ENCODE results near the gene CARD19. TPM values are rescaled to one million over a fixed set of nuclear protein-coding genes. Genes with fewer than 3 reads are reported as not detected.

The CARD19 gene
- total and polyA plus RNA-seq, 4 donors = 28.6 to 75.3 (median 53.4) TPM

GRCh38 chr9:93117924-93118862 lies 22.2 kb downstream of the CARD19 start:
- no peaks in the 10 kb centered on the region for H3K27me3 ChIP-seq (ENCODE audit: control insufficient read depth, insufficient read depth, low read length)
- H3K27ac ChIP-seq (ENCODE audit: low read depth, low read length) = no peak overlapping the region
- 98% methylated on average over 11 of the region's 12 CpGs for WGBS (ENCODE audit: insufficient coverage)
- DNase-seq (ENCODE audit: low read depth in 4 of 6, low spot score in 6 of 6) = no peak
- H3K4me3 ChIP-seq (ENCODE audit: low read depth, low read length) = no peak overlapping the region
- H3K36me3 ChIP-seq (ENCODE audit: control insufficient read depth, insufficient read depth, low read length) = peaks cover 58% of the 10 kb centered on the region
- no peaks in the 10 kb centered on the region for H3K9me3 ChIP-seq (ENCODE audit: control insufficient read depth, insufficient read depth, low read length)
- peaks cover 24% of the 10 kb centered on the region for H3K4me1 ChIP-seq (ENCODE audit: control insufficient read depth, insufficient read depth, low read length)

DNA sequence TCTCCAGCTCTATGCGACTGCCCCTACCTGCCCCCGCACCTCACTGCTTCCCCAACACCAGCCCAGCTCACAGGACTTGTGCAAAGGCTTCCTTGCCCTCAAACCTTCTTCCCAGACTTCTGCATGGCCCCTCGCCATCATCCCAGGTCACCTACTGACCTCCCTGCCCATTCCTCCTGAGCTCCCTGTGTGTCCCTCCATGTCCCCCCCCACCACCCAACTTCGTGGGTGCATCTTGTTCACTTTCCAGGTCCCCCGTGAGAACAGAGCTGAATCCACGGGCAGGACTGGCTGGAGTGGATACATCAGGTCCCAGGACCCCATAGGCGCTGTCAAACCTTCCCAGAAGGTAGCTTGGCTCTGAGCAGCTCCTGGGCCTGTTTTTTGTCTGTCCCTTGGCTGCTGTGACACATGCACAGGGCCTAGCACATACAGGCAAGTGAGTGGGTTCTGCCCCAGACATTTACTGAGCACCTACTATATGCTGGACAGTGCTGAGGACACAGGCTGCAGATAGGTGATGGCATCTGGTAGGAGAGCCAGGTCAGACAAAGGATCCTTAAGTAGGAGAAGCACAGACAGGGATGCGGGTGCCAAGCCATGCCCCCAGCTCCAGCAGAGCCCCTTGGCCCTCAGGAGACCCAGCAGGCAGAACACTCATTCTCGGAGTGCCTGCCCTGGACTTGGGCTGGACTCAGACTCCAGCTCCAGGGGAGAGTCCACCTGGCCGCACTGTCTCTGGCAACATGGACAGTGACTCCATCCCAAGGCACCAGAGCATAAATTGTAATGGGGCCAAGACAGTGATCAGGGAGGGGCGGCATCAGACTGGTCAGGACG lies 23.1 kb downstream of the CARD19 start:
- peaks cover 58% of the 10 kb centered on the region for H3K36me3 ChIP-seq (ENCODE audit: control insufficient read depth, insufficient read depth, low read length)
- peaks cover 24% of the 10 kb centered on the region for H3K4me1 ChIP-seq (ENCODE audit: control insufficient read depth, insufficient read depth, low read length)
- H3K9me3 ChIP-seq (ENCODE audit: control insufficient read depth, insufficient read depth, low read length) = no peaks in the 10 kb centered on the region
- no peak overlapping the region for H3K4me3 ChIP-seq (ENCODE audit: low read depth, low read length)
- H3K27me3 ChIP-seq (ENCODE audit: control insufficient read depth, insufficient read depth, low read length) = no peaks in the 10 kb centered on the region
- 87% methylated on average over 12 of the region's 12 CpGs for WGBS (ENCODE audit: insufficient coverage)
- H3K27ac ChIP-seq (ENCODE audit: low read depth, low read length) = no peak overlapping the region
- DNase-seq (ENCODE audit: low read depth in 4 of 6, low spot score in 6 of 6) = no peak

- Histone ChIP-seq H3K4me3 (ENCODE audit: low read depth, low read length) (no peak overlapping the region), H3K4me1 (ENCODE audit: control insufficient read depth, insufficient read depth, low read length) (peaks cover 24% of the 10 kb centered on the region), H3K27ac (ENCODE audit: low read depth, low read length) (no peak overlapping the region), H3K27me3 (ENCODE audit: control insufficient read depth, insufficient read depth, low read length) (no peaks in the 10 kb centered on the region), H3K9me3 (ENCODE audit: control insufficient read depth, insufficient read depth, low read length) (no peaks in the 10 kb centered on the region), H3K36me3 (ENCODE audit: control insufficient read depth, insufficient read depth, low read length) (peaks cover 58% of the 10 kb centered on the region)
- WGBS (ENCODE audit: insufficient coverage) = 75% methylated on average over 5 of the region's 5 CpGs
- no peak for DNase-seq (ENCODE audit: low read depth in 4 of 6, low spot score in 6 of 6)
These were observed 23.6 kb downstream of the CARD19 start for GRCh38 chr9:93119703-93119952.

DNA sequence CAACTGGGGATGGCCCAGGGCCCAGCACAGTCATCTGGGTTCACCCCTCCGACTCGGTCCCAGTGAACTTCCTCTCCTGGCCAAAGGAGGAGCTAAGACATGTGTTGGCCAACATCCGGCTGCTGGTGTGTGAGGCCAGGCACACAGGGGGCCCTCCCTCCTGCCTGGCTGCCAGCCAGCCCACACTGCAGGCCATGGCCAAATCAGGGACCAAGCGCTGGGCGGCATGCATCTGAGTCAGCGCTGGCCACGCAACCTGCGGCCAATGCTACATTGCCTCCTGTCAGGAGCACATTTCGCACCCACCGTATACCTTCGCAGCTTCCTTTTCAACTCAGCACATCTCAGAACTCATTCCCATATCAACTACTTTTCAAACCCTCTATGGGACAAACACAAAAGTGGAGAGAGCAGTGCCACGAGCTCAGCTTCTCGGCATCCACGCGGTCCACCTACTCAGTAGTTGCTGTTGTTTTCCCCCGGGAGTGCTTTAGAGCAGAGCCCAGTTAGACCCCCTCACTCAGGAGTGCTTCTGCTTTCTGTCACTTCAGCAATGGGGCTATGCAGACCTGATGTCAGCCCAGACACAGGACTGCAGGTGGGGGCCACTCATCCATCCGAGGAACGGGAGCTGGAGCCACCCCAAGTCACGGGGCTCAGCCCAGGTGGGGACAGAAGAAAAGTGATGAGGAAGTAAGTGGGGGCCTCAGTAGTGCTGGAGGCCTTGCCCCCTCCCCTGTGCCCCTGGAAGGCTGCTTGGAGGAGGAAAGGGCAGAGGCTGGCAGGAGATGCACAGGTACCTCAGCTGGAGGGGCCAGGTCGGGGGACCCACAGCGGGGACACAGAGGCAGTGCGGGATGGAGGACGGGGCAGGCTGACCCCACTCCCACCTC lies 24.2 kb downstream of the CARD19 start:
- WGBS (ENCODE audit: insufficient coverage) = 55% methylated on average over 19 of the region's 23 CpGs
- Histone ChIP-seq H3K9me3 (ENCODE audit: control insufficient read depth, insufficient read depth, low read length) (no peaks in the 10 kb centered on the region), H3K27me3 (ENCODE audit: control insufficient read depth, insufficient read depth, low read length) (no peaks in the 10 kb centered on the region), H3K36me3 (ENCODE audit: control insufficient read depth, insufficient read depth, low read length) (peaks cover 59% of the 10 kb centered on the region), H3K27ac (ENCODE audit: low read depth, low read length) (peak overlapping the region; percentile 7), H3K4me3 (ENCODE audit: low read depth, low read length) (no peak overlapping the region), H3K4me1 (ENCODE audit: control insufficient read depth, insufficient read depth, low read length) (peaks cover 24% of the 10 kb centered on the region)
- DNase-seq (ENCODE audit: low read depth in 4 of 6, low spot score in 6 of 6) = peak in 3 of 6 donors; percentile 47 to 73 (median 49)

DNA sequence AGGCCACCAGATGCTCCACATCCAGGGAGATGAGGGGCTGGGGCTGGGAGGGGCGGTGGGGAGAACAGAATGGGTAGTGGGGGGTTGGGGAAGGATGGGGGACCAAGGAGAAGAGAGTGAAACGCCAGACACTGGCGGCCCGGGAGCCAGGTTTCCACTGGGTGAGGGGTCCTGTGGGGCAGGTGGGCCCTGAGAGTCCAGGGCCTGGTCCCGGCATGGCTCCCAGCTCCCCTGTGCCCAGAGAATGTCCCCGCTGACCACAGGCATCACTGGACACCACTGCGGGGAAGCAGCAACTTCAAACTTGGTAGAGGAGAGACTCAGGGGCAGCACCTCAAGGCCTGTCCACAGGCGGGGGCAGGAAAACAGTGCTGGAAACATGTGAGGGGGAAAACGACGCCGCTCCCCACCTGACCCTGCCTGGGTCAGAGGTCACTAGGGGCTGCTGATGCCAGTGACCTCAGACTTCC lies 24.9 kb downstream of the CARD19 start:
- peaks cover 24% of the 10 kb centered on the region for H3K4me1 ChIP-seq (ENCODE audit: control insufficient read depth, insufficient read depth, low read length)
- H3K4me3 ChIP-seq (ENCODE audit: low read depth, low read length) = no peak overlapping the region
- H3K27me3 ChIP-seq (ENCODE audit: control insufficient read depth, insufficient read depth, low read length) = no peaks in the 10 kb centered on the region
- WGBS (ENCODE audit: insufficient coverage) = 91% methylated on average over 11 of the region's 11 CpGs
- DNase-seq (ENCODE audit: low read depth in 4 of 6, low spot score in 6 of 6) = no peak
- no peak overlapping the region for H3K27ac ChIP-seq (ENCODE audit: low read depth, low read length)
- H3K9me3 ChIP-seq (ENCODE audit: control insufficient read depth, insufficient read depth, low read length) = no peaks in the 10 kb centered on the region
- peaks cover 66% of the 10 kb centered on the region for H3K36me3 ChIP-seq (ENCODE audit: control insufficient read depth, insufficient read depth, low read length)

- H3K4me3 ChIP-seq (ENCODE audit: low read depth, low read length) = no peak overlapping the region
- H3K36me3 ChIP-seq (ENCODE audit: control insufficient read depth, insufficient read depth, low read length) = peaks cover 71% of the 10 kb centered on the region
- H3K27me3 ChIP-seq (ENCODE audit: control insufficient read depth, insufficient read depth, low read length) = no peaks in the 10 kb centered on the region
- H3K4me1 ChIP-seq (ENCODE audit: control insufficient read depth, insufficient read depth, low read length) = peaks cover 31% of the 10 kb centered on the region
- WGBS (ENCODE audit: insufficient coverage) = 89% methylated on average over 20 of the region's 20 CpGs
- no peak for DNase-seq (ENCODE audit: low read depth in 4 of 6, low spot score in 6 of 6)
- H3K9me3 ChIP-seq (ENCODE audit: control insufficient read depth, insufficient read depth, low read length) = no peaks in the 10 kb centered on the region
- no peak overlapping the region for H3K27ac ChIP-seq (ENCODE audit: low read depth, low read length)
These were observed 25.6 kb downstream of the CARD19 start for GRCh38 chr9:93121316-93122241.

DNA sequence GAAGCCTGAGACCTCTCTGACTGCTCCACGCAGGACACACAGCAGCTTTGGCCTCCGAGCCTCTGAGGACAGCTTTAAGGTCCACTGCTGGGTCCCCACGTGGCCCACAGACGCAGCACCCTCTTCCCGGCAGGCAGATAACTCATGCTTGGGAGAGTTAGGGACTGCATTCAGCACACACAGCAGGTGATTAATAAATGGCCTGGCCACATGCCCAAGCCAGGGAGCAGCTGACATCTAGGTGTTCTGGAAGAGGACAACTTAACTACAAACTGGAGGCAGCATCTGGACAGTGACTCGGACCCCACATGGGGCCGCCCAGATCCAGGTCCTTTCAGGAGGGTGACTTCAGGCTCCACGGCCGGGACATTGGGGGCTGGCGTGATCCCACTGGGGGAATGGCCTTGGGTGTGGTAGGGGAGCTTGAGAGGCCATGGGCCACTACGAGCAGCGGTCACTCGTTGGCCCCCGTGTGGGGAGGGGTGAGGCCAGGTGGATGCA lies 26.8 kb downstream of the CARD19 start:
- no peak overlapping the region for H3K27ac ChIP-seq (ENCODE audit: low read depth, low read length)
- 87% methylated on average over 9 of the region's 14 CpGs for WGBS (ENCODE audit: insufficient coverage)
- DNase-seq (ENCODE audit: low read depth in 4 of 6, low spot score in 6 of 6) = no peak
- peaks cover 43% of the 10 kb centered on the region for H3K4me1 ChIP-seq (ENCODE audit: control insufficient read depth, insufficient read depth, low read length)
- H3K36me3 ChIP-seq (ENCODE audit: control insufficient read depth, insufficient read depth, low read length) = peaks cover 78% of the 10 kb centered on the region
- H3K4me3 ChIP-seq (ENCODE audit: low read depth, low read length) = no peak overlapping the region
- no peaks in the 10 kb centered on the region for H3K27me3 ChIP-seq (ENCODE audit: control insufficient read depth, insufficient read depth, low read length)
- H3K9me3 ChIP-seq (ENCODE audit: control insufficient read depth, insufficient read depth, low read length) = no peaks in the 10 kb centered on the region

- H3K27ac ChIP-seq (ENCODE audit: low read depth, low read length) = no peak overlapping the region
- 85% methylated on average over 12 of the region's 14 CpGs for WGBS (ENCODE audit: insufficient coverage)
- peaks cover 52% of the 10 kb centered on the region for H3K4me1 ChIP-seq (ENCODE audit: control insufficient read depth, insufficient read depth, low read length)
- H3K4me3 ChIP-seq (ENCODE audit: low read depth, low read length) = no peak overlapping the region
- no peaks in the 10 kb centered on the region for H3K27me3 ChIP-seq (ENCODE audit: control insufficient read depth, insufficient read depth, low read length)
- no peak for DNase-seq (ENCODE audit: low read depth in 4 of 6, low spot score in 6 of 6)
- peaks cover 85% of the 10 kb centered on the region for H3K36me3 ChIP-seq (ENCODE audit: control insufficient read depth, insufficient read depth, low read length)
- H3K9me3 ChIP-seq (ENCODE audit: control insufficient read depth, insufficient read depth, low read length) = no peaks in the 10 kb centered on the region
These were observed 27.7 kb downstream of the CARD19 start for GRCh38 chr9:93123561-93124283.

All from spinal cord (tissue), 10 donors.